Gastroesophageal sphincter (tissue), 4 donors: ENCODE results near the gene UROS. TPM values are rescaled to one million over a fixed set of nuclear protein-coding genes. Genes with fewer than 3 reads are reported as not detected.

Source experiments
- ATAC-seq: fragments of 150-250 bp; one replicate; pipeline ENCODE4 v1.9.1; 2016; ENCODE audit warnings: mild to moderate bottlenecking, moderate library complexity
- H3K27ac ChIP-seq, 4 donors: fragments of 200-600 bp; sonication (generic) in 3 of 4; 1 replicate in 3 of 4; 2 replicates in 1 of 4; pipeline ENCODE4 v1.5.1; 2016 to 2019
- H3K27me3 ChIP-seq: fragments of 200-600 bp; sonication (generic); one replicate; pipeline ENCODE4 v1.5.1; 2019
- H3K36me3 ChIP-seq, 2 donors: fragments of 200-600 bp; sonication (generic); one replicate each; pipeline ENCODE4 v1.5.1; 2019; ENCODE audit warnings: control low read depth in 1 of 2
- H3K4me1 ChIP-seq, 3 donors: fragments of 200-600 bp; sonication (generic); 1 replicate in 2 of 3; 2 replicates in 1 of 3; pipeline ENCODE4 v1.5.1; 2016 to 2019; ENCODE audit warnings: control low read depth in 2 of 3
- H3K4me3 ChIP-seq, 2 donors: fragments of 200-600 bp; sonication (generic); one replicate each; pipeline ENCODE4 v1.5.1; 2019; ENCODE audit warnings: mild to moderate bottlenecking in 1 of 2, moderate library complexity in 1 of 2
- H3K9me3 ChIP-seq, 3 donors: fragments of 200-600 bp; sonication (generic); one replicate each; pipeline ENCODE4 v1.5.1; 2017 to 2019; ENCODE audit warnings: control low read depth in 2 of 3
- EP300 ChIP-seq: sonication (generic); formaldehyde crosslinking; IDR thresholded peaks from one replicate; pipeline ENCODE4 v1.6.1; 2017; ENCODE audit warnings: antibody characterized with exemption, mild to moderate bottlenecking
- POLR2A ChIP-seq, 2 donors: fragments of 450-650 bp; IDR thresholded peaks; one replicate each; pipeline ENCODE4 v1.6.1; 2017; ENCODE audit warnings: antibody characterized with exemption in 2 of 2, mild to moderate bottlenecking in 2 of 2, moderate library complexity in 1 of 2
- POLR2AphosphoS5 ChIP-seq: sonication (generic); formaldehyde crosslinking; IDR thresholded peaks from one replicate; pipeline ENCODE4 v1.6.1; 2017; ENCODE audit warnings: antibody characterized with exemption
- WGBS, 2 donors: methylation state at CpG; one replicate each; pipeline ENCODE4 v1.1.5; 2018; ENCODE audit warnings: low coverage in 1 of 2; 5-methylcytosine and 5-hydroxymethylcytosine counted together
- total RNA-seq, 4 donors: library from RNA; depleted of rRNA; stranded (reverse); fragments of >200 nt; gene quantifications; one replicate each; pipeline ENCODE4 v1.1.0, GENCODE V29; 2016
- TF ChIP-seq, protein P1 (sequence below), 4 experiments: fragments of 200-600 bp in 2 of 4; fragments of 450-650 bp in 2 of 4; sonication (generic) in 1 of 4; IDR thresholded peaks; one replicate each; pipeline ENCODE4 v1.5.1; 2017 to 2019; ENCODE audit warnings: antibody characterized with exemption in 4 of 4, mild to moderate bottlenecking in 2 of 4, moderate library complexity in 2 of 4

The UROS gene
- total RNA-seq, 4 donors from 2014 or later = 25.3 to 64.0 (median 39.1) TPM

DNA sequence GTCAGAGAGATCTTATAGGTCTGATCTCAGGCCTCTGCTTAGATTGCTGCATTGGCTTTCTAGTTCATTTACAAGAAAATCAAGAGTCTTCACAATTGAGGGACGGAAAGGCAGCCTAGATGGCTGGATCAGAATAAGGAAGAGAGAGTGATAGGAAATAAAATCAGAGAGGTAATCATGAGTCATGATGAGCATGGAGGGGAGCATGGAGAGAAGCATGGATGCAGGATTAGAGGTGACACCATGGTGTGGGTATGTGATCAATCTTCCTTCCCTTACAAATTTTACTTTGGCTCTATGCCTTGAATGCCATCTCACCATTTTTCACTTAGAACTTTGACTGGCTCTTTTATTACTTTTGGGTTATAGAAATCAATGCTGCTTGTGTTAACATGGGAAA lies 1.7 kb upstream of the UROS start:
- Histone ChIP-seq H3K4me1 (peaks cover 0 to 48% (median 25%) of the 10 kb centered on the region in 3 donors), H3K4me3 (peak overlapping the region in 1 of 2 donors; percentile 75)

DNA sequence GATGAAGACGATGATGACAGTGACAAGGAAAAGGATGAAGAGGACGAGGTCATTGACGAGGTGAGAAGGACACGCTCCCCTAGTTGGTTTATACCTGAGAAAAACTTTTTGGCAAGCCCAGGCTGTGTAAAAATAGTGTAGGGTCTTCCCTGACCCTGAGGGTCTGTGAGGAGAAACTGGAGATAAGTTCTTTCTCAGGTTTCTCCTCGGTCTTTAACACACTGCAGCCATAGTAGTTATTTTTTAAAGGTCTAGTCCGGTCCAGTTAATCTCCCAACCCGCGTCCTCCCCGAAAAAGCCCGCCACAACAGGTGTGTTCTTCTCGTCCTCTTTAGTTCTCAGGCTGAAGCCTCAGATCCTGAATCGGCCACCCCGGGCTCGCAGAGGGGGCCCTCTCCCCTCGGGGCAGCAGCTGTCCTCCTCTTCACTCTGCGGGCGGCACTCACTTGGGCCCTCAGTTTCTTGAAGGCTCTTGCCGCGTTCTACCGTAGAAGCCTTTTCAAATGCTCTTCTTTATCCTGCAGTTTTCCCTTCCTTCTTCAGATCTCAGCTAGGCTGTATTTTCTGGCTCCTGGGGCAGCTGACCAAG lies 699 bp upstream of the UROS start:
- H3K27me3 ChIP-seq = no peaks in the 10 kb centered on the region
- H3K4me3 ChIP-seq = peak overlapping the region; percentile 68 to 75
- peaks cover 0 to 28% of the 10 kb centered on the region in 2 donors for H3K36me3 ChIP-seq
- H3K9me3 ChIP-seq = no peaks in the 10 kb centered on the region
- WGBS, 2 donors = 0 to 1% methylated on average over 10 to 13 of the region's 20 CpGs
- H3K27ac ChIP-seq = peak overlapping the region; percentile 48 to 91 (median 86)
- ATAC-seq = no peak
- TF ChIP-seq, protein P1, sequence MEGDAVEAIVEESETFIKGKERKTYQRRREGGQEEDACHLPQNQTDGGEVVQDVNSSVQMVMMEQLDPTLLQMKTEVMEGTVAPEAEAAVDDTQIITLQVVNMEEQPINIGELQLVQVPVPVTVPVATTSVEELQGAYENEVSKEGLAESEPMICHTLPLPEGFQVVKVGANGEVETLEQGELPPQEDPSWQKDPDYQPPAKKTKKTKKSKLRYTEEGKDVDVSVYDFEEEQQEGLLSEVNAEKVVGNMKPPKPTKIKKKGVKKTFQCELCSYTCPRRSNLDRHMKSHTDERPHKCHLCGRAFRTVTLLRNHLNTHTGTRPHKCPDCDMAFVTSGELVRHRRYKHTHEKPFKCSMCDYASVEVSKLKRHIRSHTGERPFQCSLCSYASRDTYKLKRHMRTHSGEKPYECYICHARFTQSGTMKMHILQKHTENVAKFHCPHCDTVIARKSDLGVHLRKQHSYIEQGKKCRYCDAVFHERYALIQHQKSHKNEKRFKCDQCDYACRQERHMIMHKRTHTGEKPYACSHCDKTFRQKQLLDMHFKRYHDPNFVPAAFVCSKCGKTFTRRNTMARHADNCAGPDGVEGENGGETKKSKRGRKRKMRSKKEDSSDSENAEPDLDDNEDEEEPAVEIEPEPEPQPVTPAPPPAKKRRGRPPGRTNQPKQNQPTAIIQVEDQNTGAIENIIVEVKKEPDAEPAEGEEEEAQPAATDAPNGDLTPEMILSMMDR (IDR thresholded peaks at IDR 0.05) = no peak
- TF ChIP-seq EP300 (no peak), POLR2A (IDR thresholded peaks at IDR 0.05) (no peak), POLR2AphosphoS5 (no peak)
- H3K4me1 ChIP-seq = peaks cover 0 to 48% (median 25%) of the 10 kb centered on the region in 3 donors

More for the DNA sequence above, 1.7 kb upstream of the UROS start:
- TF ChIP-seq POLR2A (IDR thresholded peaks at IDR 0.05) (no peak), POLR2AphosphoS5 (no peak), EP300 (no peak)
- peaks cover 0 to 38% of the 10 kb centered on the region in 2 donors for H3K36me3 ChIP-seq
- 60 to 82% methylated on average over 1 of the region's 1 CpG for WGBS, 2 donors
- no peaks in the 10 kb centered on the region for H3K27me3 ChIP-seq
- no peak overlapping the region for H3K27ac ChIP-seq
- no peaks in the 10 kb centered on the region for H3K9me3 ChIP-seq
- no peak for ATAC-seq

DNA sequence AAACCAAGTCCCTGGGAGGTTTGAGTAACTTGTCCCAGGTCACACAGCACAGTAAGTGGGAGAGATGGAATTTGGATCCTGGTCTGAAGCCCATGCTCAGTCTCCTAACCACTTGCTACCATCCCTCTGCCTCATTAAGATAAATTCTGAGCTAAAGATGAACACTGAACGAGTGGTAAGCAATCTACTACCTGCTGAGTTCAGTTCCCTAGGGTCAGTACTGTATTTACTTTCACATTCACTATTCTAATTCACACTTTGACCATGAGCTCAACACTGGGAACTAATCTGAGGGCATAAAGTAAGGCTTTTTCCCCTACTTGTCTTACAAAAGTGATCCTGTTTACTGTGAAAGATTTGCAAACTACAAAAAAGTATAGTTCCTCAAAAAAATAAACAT lies 2.4 kb downstream of the UROS start:
- WGBS, 2 donors = 67 to 100% methylated on average over 1 of the region's 1 CpG
- Histone ChIP-seq H3K36me3 (peaks cover 0 to 8% of the 10 kb centered on the region in 2 donors), H3K9me3 (no peaks in the 10 kb centered on the region), H3K4me3 (no peak overlapping the region), H3K27me3 (no peaks in the 10 kb centered on the region), H3K27ac (no peak overlapping the region), H3K4me1 (peaks cover 0 to 42% (median 23%) of the 10 kb centered on the region in 3 donors)
- no peak for ATAC-seq
- TF ChIP-seq POLR2A (IDR thresholded peaks at IDR 0.05) (no peak), EP300 (no peak), POLR2AphosphoS5 (no peak)
- TF ChIP-seq, protein P1 (IDR thresholded peaks at IDR 0.05) = no peak

DNA sequence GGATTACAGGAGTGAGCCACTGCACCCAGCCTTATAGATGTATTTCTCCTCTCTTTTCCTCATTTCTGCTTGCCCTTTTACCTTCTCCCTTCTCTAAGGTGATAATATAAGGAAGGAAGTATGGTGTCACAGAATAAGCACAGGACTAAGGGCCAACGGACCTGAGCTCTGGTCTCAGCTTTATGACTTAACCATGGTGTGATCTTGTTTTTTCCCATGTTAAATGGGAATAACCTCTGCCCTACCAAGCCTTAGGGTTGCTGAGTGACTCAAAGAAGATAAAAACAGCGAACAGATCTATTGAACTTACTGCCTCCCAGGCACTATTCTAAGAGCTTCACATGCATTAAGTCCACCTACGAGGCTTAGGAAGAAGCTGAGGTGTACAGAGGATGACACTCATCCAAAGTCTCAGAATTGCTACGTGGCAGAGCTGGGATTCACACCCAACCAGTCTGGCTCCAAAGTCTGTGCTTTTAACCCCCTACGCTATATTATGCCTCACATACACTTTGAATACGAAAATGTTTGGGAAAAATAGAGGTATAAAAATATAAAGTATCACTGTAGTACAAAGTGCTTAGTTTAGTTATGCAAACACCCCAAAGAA lies 5.6 kb downstream of the UROS start:
- no peaks in the 10 kb centered on the region for H3K27me3 ChIP-seq
- no peak for ATAC-seq
- no peak overlapping the region for H3K4me3 ChIP-seq
- no peaks in the 10 kb centered on the region for H3K9me3 ChIP-seq
- H3K36me3 ChIP-seq = peaks cover 0 to 41% of the 10 kb centered on the region in 2 donors
- TF ChIP-seq, protein P1 (IDR thresholded peaks at IDR 0.05) = no peak
- TF ChIP-seq EP300 = no peak
- TF ChIP-seq POLR2A (IDR thresholded peaks at IDR 0.05) = no peak
- no peak for TF ChIP-seq POLR2AphosphoS5
- no peak overlapping the region for H3K27ac ChIP-seq
- peaks cover 0 to 21% (median 10%) of the 10 kb centered on the region in 3 donors for H3K4me1 ChIP-seq
- WGBS, 2 donors = 85 to 89% methylated on average over 4 to 5 of the region's 6 CpGs

DNA sequence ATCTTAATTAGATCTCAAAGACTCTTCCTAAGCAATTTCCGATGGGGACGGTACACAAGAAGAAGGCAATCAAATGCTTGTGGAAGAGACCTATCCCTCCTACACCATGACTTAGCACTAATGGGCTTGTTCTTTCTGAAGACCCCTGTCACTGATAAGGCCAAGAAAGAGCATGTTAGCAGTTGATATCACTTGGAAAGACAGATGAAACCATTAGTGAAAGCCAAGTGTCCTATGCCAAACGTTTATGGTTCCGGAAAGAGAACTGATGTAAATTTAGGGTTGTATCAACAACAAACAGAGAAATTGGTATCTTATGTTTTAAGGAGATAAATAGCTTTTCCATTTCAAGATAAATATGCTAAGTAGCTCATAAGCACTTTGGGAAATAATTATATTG lies 6.5 kb downstream of the UROS start:
- no peak overlapping the region for H3K27ac ChIP-seq
- no peak overlapping the region for H3K4me3 ChIP-seq
- peaks cover 0 to 50% of the 10 kb centered on the region in 2 donors for H3K36me3 ChIP-seq
- H3K9me3 ChIP-seq = no peaks in the 10 kb centered on the region
- no peak for ATAC-seq
- peaks cover 0 to 12% (median under 1%) of the 10 kb centered on the region in 3 donors for H3K4me1 ChIP-seq
- H3K27me3 ChIP-seq = no peaks in the 10 kb centered on the region
- TF ChIP-seq POLR2A (IDR thresholded peaks at IDR 0.05) (no peak), POLR2AphosphoS5 (no peak), EP300 (no peak)
- TF ChIP-seq, protein P1 (IDR thresholded peaks at IDR 0.05) = no peak
- 72 to 83% methylated on average over 3 to 4 of the region's 4 CpGs for WGBS, 2 donors
